NCI-H128 (cell line): ENCODE results near the gene JPH4.

ENCODE experiments used
- DNase-seq: peaks from one replicate; lab custom pipeline; 2025; ENCODE audit not compliant: unreplicated experiment; lab: John Stamatoyannopoulos, UW

The JPH4 gene

GRCh38 chr14:23580152-23580926 is 1.7 kb upstream of the JPH4 start:
- DNase-seq, result no peak

GRCh38 chr14:23579739-23580138 is 1.1 kb upstream of the JPH4 start:
- DNase-seq, result no peak

GRCh38 chr14:23579311-23579630 is 681 bp upstream of the JPH4 start:
- DNase-seq, result no peak

DNA sequence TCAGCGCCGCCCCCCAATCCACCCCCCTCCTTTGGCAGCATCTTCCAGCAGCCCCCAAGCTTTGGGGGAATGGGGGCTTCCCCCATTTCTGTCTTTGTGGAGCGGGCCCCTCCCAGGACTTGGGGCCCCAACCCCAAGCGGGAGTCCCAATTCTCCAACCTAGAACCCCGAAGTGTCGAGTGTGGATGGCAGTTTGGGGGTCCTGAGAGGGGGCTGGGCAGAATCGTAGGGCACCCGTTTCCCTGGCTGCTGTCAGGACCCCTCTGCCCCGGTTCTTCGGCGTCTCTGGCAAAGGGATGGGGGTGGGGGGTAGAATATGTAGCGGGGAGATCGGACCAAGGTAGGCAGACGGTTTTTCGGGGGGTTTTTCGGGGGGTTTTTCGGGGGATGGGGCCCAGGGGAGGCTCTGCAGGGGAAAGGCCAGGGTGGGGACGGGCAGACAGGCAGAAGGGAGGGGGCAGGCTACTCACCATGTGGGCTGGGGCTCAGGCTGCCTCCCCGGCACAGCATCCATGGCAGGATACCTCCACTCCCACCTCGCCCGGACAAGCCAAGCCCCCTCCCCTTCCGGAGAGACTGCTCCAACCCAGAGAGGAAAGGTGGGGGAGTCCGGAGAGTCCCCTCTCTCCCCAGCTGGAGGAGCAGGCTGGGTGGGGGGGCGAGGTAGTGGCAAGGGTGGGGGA is 739 bp downstream of the JPH4 start:
- DNase-seq, result no peak

DNA sequence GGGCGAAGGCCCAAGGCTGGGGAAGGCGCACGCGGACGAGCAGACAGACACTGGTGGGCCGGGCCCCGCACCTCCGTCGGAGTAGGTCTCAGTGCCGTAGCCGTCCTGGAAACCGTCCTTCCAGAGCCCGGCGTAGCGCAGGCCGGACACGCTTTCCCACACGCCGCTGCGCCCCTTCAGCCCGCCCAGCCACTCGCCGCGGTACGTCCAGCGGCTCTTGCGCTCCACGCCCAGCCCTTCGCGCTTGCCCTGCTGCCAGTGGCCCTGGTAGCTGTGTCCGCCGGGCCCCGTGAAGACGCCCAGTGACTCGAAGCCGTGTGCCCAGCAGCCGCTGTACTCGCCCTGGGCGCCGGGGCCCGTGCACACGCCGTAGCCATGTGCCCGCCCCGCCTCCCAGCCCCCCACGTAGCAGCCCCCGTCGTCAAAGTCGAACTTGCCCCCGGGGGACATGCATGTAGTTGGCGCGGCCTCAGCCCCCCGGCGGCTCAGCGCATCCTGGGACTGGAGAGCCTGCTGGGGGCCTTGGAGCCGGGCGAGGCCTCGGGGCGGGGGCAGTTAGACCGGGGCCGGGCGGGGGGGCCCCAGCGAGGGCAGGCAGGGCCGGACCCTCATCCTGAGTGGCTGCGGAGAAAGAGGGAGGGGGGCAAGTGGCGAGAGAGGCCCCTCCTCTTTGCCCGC is 1.4 kb downstream of the JPH4 start:
- DNase-seq, result no peak

DNA sequence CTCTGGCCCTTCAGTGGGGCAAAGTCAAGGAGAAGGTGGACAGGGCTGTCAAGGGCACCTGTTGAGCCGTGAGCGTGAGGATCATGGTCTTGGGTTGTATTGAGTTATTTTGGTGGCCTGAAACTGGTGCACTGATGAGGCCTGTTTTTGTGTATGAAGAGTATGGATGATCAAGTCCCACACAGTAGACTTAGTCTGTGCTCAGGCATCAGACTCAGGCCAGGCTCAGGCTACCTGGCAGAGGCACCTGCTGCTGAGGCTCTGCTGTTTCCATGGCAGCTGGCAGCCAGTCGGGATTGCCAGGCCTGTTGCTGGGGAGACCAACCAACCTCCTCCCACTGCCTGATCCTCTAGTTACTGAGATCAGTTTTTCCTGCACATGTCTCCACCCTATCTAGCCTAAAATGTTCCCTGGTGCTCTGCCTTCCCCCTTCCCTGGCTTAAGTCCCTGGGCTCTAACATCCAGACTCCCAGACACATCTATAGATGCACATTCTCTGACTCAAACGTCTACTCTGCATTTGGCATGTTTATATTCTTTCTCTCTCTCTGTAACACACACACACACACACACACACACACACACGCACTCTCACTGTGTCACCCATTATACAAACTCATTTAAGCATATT is 5.1 kb downstream of the JPH4 start:
- DNase-seq, result no peak

DNA sequence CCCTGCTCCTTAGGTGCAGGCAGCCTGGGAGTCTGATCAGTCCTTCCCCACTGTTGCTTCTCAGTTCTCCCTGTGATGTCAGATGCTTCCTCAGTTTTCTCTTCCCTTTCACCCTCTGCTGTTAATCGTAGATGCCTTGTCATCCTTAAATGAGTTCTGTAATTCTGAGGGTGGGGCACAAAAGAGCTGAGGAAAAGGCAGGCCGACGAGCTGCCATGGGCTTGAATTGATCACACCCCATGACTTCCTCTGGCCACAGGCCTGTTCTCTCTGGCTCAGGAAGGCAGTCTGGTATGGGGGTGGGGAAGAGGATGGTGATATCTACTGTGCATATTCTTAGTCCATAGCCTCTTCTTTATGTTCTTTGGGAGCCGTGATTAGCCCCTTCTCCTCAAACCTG is 5.8 kb downstream of the JPH4 start:
- no peak for DNase-seq

DNA sequence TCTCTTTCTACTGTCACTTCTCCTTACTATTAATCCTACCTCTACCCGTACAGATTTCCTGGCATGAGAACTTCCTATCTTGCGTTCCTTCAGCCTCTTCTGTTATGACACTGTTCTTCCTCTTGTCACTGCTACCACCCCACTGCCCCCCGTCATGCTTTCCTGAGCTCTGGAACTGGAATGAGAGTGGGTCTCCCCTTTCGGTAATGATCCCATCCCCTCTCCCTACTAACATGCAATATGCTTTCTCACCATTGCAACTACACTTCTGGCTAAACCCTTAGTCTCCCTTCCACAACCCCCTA is 6.1 kb downstream of the JPH4 start:
- DNase-seq, result no peak

- DNase-seq, result no peak
These were observed 6.7 kb downstream of the JPH4 start for GRCh38 chr14:23571701-23572523.

DNA sequence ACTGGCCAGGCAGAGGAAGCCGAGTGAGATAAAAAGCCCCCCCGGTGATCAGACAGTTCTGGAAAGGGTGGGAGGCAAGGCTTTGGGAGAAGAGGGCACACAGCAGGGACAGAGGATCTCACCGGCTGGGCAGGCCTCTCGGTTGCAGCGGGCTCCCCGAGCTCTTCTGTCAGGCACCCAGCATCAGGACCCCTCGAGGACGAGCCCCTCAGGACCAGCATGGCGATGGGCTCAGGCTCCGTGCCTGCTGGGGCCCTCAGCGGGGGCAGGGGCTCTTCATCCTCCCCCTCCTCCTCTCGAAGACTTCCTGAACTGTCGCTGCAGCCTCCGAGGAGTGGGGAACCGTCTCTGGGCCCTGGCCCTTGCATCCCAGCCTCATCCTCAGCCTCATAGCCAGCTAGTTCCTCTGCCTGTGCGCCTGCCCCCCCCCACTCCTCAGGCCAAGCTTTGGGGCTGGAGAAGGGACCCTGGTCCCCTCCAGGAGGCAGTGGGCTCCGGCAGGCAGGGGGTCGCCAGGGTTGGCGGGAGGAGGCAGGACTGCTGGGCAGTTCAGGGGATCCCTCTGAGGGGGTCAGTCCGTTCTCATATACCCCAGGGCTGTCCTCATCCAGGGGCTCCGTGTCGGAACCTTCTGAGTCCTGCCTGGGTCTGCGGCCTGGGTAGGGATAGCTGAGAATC is 7.6 kb downstream of the JPH4 start:
- DNase-seq, result no peak

GRCh38 chr14:23569443-23570151 is 9.0 kb downstream of the JPH4 start:
- DNase-seq, result peak; percentile 43

DNA sequence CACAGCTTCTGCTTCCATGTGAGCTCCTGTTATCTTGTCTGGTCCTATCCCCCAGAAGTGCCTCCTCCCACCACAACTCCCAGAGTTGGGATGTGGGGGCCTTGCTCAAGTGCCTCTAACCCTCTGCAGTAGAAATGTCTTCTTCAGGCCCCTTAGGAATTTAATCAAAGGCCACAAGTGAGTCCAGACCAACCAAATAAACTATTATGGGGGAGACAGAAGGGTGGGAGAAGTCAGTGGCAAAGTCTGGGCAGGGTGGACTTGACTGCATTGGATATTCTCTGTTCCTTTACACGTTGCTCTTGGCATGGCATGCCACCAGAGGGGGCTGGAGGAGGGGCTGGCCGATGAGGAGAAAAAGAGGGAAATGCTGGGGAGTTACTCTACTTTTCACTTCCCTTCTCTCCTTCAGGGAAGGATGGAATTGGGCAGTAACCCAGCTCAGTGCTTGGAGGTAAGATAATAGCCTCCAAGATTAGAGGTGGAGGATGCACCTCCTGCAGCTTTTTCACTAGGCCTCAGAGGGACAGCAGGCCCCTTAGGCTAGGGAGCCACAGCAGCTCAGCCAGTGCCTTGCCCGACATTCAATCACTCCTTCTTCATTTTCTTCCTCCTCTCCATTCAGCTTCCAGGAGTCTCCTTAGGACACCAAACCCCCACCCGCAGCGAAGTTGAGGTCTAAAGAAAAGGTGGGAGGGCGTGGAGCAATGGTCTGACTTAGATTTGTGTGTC is 9.8 kb downstream of the JPH4 start:
- no peak for DNase-seq

DNA sequence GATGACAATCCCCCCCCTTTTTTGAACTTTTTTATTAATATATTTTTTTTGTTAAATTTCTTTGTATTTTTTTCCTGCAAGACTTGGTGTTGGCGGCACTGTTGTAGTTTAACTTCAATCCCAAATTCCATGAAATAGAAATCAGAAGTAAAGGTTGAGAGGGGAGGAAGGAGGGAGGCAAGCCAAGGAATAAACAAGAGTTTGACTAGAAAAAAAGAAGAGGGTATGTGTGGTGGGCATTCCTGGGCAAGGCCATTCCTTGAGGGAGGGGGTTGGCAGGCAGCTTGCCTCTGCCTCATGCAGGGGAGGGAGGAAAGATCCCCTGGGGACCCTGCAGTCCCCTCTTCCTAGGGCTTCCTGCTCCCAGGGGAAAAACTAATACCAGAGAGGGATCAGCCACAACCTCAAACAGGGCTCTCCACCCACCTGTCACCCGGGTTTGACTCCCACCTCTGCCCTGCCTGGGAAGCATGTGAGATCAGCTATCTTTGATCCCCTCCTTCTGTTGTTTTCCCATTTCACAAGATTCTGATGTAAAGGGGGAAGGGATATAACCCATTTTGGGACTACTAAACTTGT is 10.5 kb downstream of the JPH4 start:
- no peak for DNase-seq

DNA sequence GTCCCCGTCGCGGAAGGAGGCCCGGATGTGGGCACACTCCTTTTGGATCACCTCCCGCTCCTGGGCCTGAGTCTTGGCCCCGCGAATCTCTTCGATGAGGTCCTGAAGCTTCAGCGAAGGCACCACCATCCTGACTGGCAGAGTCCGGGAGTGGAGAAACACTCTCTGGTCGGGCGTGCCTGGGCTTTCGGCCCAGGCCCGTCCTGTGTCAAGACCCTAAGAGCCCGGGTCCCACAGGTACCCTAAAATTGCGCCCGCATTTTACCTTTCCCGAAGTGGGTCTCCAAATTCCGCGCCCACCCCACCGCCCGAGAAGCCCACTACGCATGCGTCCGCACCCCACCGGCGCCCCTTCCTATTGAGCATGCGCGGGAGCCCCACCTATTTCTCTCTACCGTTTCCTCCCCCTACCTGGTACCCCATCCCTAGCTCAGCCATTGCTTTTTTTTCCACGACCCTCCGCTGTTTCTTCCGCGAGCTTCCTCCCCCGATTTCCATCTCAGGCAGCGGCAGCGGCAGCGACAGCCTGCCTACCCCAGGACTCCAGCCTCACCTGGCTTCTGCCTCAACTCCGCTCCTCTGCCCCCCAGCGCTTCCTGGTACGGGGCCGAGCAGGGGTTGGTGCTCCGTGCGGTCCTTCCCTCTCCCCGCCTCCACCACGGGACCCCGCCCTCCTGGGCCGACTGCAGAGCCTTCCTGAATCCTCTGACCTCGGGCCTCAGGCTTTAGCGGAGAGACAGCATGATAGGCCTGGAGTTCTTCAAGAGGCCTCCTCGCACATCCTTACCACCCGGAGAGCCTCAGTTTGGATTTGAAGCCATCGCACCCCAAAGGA is 11.2 kb downstream of the JPH4 start, which contains the start of gene AP1G2:
Gene AP1G2 (minus strand): TSS at position 606 of the 835 bp plus-strand sequence. CDS start 477 bp downstream, at position 129.
- peak; percentile 68 for DNase-seq

GRCh38 chr14:23566778-23567185 is 11.8 kb downstream of the JPH4 start:
- DNase-seq, result no peak

DNA sequence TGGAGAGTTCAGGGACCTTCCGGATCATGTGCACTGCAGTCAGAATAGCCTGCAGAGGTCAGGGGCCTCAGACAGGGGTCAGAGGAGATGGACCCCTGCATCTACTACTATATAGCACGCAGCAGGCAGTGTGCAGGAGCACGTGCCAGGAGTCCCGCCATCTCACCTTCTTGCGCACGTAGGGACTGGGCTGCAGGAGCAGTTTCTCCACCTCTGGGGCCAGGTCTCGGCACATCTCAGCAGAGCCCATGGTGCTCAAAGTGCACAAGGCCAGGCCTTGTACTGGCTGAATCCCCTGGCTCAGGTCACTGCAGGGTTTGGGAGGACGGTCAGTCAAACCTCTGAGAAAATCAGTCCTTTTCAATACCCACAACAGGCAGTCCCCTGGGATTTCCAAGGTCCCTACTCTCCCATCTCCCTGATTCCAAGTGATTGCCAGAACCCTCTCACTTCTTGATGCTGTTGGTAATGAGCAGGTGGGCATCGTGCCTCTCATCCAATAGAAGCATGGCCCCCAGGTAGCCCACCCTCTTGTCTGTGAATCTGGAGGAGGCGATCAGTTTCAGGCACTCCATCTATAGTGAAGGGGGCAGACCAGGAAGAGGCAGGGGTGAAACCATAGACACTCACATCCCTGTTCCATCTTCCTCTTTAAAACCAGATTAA is 12.3 kb downstream of the JPH4 start:
- no peak for DNase-seq

- DNase-seq, result no peak
These were observed 13.0 kb downstream of the JPH4 start for GRCh38 chr14:23565626-23566025.
